ENCODE results near the gene PANK4.
"Not testable (repeated sequence)": the region's sequence is repeated elsewhere in the genome, so short reads cannot be mapped to it uniquely, and the experiment has no call there.

The PANK4 gene
- 35.2 to 81.2 (median 45.0) reads per million in 9 experiments for total RNA-seq

DNA sequence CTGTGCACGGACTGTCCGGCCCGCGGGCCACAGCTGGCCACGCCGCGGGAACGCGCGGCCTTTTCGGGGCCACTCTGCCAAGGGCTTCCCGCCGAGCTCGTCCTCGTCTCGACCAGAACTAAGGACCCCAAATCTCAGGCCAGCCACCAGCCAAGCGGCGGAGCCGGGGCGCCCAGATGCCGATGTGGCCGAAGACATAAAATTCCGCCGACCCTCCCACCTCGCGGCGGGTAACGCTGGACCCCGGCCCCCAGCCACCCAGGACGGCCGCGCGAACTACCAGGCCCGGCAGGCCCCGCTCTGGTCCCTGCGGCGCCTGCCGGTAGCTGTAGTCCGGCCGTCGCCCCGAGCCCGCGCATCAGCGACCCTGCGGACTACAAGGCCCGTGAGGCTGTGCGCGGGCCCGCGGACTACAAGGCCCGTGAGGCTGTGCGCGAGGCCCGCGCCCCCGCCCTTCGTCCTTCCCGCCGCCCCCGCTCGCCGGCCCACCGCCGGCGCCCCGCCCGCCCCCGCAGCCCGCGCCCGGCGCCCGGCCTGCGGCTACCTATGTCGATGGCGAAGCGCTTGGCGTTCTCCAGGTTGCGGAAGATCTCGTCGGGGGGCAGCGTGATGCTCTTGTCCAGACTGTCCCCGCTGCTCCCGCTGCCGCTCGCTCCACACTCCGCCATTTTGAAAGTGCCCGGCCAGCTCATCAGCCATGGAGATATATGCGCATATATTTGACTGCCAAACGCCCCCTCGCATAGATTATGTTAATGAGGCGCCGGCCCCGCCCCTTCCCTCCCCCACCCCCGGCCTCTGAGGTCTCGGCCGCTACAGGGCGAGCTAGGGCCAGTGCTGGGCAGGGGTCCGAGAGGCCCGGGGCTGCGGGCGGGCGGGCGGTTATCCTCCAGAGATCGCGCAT, at the start of gene PANK4:
Gene PANK4 (minus strand): TSS at position 677 of the 904 bp plus-strand sequence. CDS start 9 bp downstream, at position 668.
- no peaks in the 10 kb centered on the region for H3K9me3 Mint-ChIP-seq
- peaks cover 4 to 22% of the 10 kb centered on the region in 2 donors for H3K27me3 Mint-ChIP-seq
- peak within 1 kb of the TSS; percentile 85 to 94 for H3K27ac Mint-ChIP-seq
- peak; percentile 87 for ATAC-seq (replicated peaks)
- peak within 1 kb of the TSS; percentile 92 to 93 for H3K4me3 Mint-ChIP-seq
- DNase-seq = peak; percentile 83 to 84 (median 84)
- H3K4me1 Mint-ChIP-seq (ENCODE audit: low read depth in 2 of 2) = peaks cover 33 to 34% of the 10 kb centered on the region in 2 donors
- H3K36me3 Mint-ChIP-seq (ENCODE audit: insufficient read depth) = peaks cover 32% of the 10 kb centered on the region

- Mint-ChIP-seq H3K36me3 (ENCODE audit: insufficient read depth) (peaks cover 21% of the 10 kb centered on the region), H3K4me1 (ENCODE audit: low read depth in 2 of 2) (peaks cover 14 to 19% of the 10 kb centered on the region in 2 donors), H3K4me3 (no peak overlapping the region), H3K9me3 (peaks cover 4 to 17% of the 10 kb centered on the region in 2 donors), H3K27ac (no peak overlapping the region), H3K27me3 (no peaks in the 10 kb centered on the region)
- ATAC-seq (replicated peaks) = no peak
- no peak for DNase-seq
Observed at GRCh38 chr1:2574350-2574749, 48.0 kb upstream of the PANK4 start.

GRCh38 chr1:2573250-2573920, 47.0 kb upstream of the PANK4 start:
- H3K36me3 Mint-ChIP-seq (ENCODE audit: insufficient read depth) = peaks cover 18% of the 10 kb centered on the region
- DNase-seq (no peak), ATAC-seq (replicated peaks) (no peak)
- peaks cover 4 to 17% of the 10 kb centered on the region in 2 donors for H3K9me3 Mint-ChIP-seq
- H3K4me3 Mint-ChIP-seq = no peak overlapping the region
- H3K27me3 Mint-ChIP-seq = no peaks in the 10 kb centered on the region
- no peak overlapping the region for H3K27ac Mint-ChIP-seq
- H3K4me1 Mint-ChIP-seq (ENCODE audit: low read depth in 2 of 2) = peaks cover 8 to 11% of the 10 kb centered on the region in 2 donors

DNA sequence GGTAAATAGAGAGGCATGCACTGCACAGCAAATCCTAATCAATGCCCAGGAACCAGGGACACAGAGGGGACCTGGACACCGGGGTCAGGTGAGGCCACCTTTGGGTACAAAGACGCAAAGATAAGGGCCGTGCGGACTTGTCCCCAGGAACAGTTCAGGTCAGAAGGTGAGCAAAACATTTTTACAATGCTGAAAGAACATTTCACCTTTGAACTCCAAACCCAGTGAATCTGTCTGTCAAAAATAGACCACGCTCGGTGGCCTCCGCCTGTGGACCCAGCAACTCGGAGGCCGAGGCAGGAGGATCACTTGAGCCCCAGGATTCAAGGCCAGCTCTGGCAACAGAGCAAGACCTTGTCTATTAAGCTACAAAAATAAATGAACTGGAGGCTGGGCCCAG, 45.0 kb upstream of the PANK4 start:
- Mint-ChIP-seq H3K9me3 (peaks cover 4 to 17% of the 10 kb centered on the region in 2 donors), H3K36me3 (ENCODE audit: insufficient read depth) (no peaks in the 10 kb centered on the region), H3K4me1 (ENCODE audit: low read depth in 2 of 2) (no peaks in the 10 kb centered on the region), H3K27ac (no peak overlapping the region), H3K27me3 (no peaks in the 10 kb centered on the region), H3K4me3 (no peak overlapping the region)
- DNase-seq = no peak
- ATAC-seq (replicated peaks) = no peak

DNA sequence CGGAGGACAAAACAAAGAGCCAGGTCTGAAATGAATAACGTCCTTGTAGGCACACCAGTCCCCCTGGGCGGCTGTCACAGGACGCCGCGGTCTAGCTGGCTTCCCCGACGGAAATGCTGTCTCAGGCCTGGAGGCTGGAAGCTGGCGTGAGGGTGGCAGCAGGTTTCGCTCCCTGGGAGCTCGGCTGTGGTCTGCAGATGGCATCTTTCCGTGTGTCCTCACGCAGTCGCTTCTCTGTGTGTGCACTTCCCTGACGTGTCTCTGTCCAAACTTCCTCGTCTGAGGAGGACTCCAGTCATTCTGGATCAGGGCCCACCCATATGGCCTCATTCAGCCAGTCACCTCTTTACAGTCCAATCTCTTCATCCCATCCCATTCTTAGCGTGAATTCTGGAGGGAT, 43.9 kb upstream of the PANK4 start:
- Mint-ChIP-seq H3K36me3 (ENCODE audit: insufficient read depth) (no peaks in the 10 kb centered on the region), H3K9me3 (peaks cover 4 to 17% of the 10 kb centered on the region in 2 donors), H3K27ac (no peak overlapping the region), H3K4me1 (ENCODE audit: low read depth in 2 of 2) (no peaks in the 10 kb centered on the region), H3K4me3 (no peak overlapping the region), H3K27me3 (no peaks in the 10 kb centered on the region)
- ATAC-seq (replicated peaks) (no peak), DNase-seq (no peak)

DNA sequence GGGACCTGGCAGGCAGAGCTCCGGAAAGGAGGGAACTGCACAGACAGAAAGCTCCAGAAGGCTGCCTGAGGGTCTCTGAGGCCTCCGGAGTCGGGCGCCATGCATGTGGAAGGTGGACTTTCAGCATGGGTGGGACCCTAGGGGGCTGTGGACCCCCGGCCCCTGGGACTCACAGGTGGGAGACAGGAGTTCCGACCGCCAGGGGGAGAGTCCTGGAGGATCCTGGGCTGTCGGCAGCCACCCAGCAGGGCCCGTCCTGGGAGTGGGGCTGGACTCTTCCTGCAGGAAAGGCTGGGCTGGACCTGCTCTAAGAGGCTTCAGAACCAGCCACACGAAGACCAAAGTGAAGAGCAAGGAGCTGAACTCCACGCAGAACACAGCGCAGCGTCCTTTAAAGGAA, 43.3 kb upstream of the PANK4 start:
- H3K4me3 Mint-ChIP-seq; H3K27ac Mint-ChIP-seq; ATAC-seq (replicated peaks); H3K4me1 Mint-ChIP-seq (ENCODE audit: low read depth in 2 of 2); H3K36me3 Mint-ChIP-seq (ENCODE audit: insufficient read depth); DNase-seq; H3K27me3 Mint-ChIP-seq: not testable (repeated sequence)
- H3K9me3 Mint-ChIP-seq = peaks cover 4 to 17% of the 10 kb centered on the region in 2 donors

DNA sequence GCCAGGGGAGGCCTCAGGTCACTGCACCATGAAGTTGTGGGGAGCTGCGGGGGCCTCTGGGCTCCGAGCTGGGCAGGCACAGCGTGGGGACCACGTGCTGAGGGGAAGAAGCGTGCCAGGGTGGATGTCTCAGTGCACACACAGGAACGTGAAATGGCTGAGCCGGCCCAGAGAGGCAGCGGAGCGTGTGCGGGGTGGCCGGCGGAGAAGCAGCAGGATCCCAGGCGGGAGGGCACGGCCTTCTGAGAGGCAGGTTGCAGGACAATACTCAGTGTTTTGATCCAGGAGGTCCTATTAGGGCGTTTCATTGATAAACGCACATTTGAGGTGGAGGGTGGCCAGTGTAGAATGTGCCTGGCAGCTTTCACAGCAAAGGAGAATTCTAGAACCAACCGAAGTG, 42.7 kb upstream of the PANK4 start:
- Mint-ChIP-seq H3K27ac (peak overlapping the region in 1 of 2 donors; percentile 49), H3K9me3 (peaks cover 4 to 16% of the 10 kb centered on the region in 2 donors), H3K27me3 (no peaks in the 10 kb centered on the region), H3K4me3 (no peak overlapping the region), H3K4me1 (ENCODE audit: low read depth in 2 of 2) (no peaks in the 10 kb centered on the region), H3K36me3 (ENCODE audit: insufficient read depth) (no peaks in the 10 kb centered on the region)
- DNase-seq = no peak
- no peak for ATAC-seq (replicated peaks)

- not testable (repeated sequence) for H3K9me3 Mint-ChIP-seq; DNase-seq; ATAC-seq (replicated peaks); H3K27me3 Mint-ChIP-seq; H3K4me3 Mint-ChIP-seq; H3K4me1 Mint-ChIP-seq (ENCODE audit: low read depth in 2 of 2); H3K36me3 Mint-ChIP-seq (ENCODE audit: insufficient read depth); H3K27ac Mint-ChIP-seq
Observed at GRCh38 chr1:2568187-2568816, 41.9 kb upstream of the PANK4 start.

- H3K36me3 Mint-ChIP-seq (ENCODE audit: insufficient read depth) = no peaks in the 10 kb centered on the region
- H3K4me3 Mint-ChIP-seq = no peak overlapping the region
- DNase-seq (no peak), ATAC-seq (replicated peaks) (no peak)
- no peaks in the 10 kb centered on the region for H3K27me3 Mint-ChIP-seq
- no peaks in the 10 kb centered on the region for H3K9me3 Mint-ChIP-seq
- H3K27ac Mint-ChIP-seq = no peak overlapping the region
- no peaks in the 10 kb centered on the region for H3K4me1 Mint-ChIP-seq (ENCODE audit: low read depth in 2 of 2)
Observed at GRCh38 chr1:2567083-2567679, 40.8 kb upstream of the PANK4 start.

- DNase-seq (no peak), ATAC-seq (replicated peaks) (no peak)
- Mint-ChIP-seq H3K27ac (peak overlapping the region in 1 of 2 donors; percentile 41), H3K36me3 (ENCODE audit: insufficient read depth) (no peaks in the 10 kb centered on the region), H3K4me3 (no peak overlapping the region), H3K4me1 (ENCODE audit: low read depth in 2 of 2) (peaks cover 3% of the 10 kb centered on the region in 2 donors), H3K9me3 (no peaks in the 10 kb centered on the region), H3K27me3 (no peaks in the 10 kb centered on the region)
Observed at GRCh38 chr1:2566101-2567045, 40.0 kb upstream of the PANK4 start.

DNA sequence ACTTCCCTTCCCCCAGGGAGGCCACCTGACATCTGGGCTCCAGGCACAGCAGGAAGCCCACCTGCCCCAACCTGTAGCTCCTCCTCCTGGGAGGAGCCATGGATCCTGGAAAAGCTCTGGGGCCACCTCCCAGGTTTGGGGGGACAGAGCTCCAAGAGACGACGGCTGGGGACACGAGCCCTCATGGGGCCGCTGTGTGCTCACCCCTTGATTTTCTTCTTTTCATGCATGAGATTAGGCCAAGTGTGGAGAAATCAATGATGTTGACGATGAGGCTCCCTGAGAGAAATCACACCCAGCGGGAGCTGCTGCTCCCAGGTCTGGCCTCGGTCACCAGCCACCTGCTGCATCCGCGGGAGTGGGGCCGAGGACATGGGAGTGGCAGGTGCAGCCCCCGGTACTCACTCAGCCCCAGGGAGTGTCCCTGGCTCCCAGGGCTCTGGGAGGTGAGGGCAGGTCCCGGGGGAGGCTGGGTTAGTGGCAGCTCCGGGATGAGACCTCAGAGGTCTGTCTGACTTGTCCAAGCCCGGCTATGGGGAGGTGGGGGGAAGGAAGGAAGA, 38.5 kb upstream of the PANK4 start:
- peaks cover 3% of the 10 kb centered on the region for H3K36me3 Mint-ChIP-seq (ENCODE audit: insufficient read depth)
- peak overlapping the region; percentile 54 to 82 for H3K27ac Mint-ChIP-seq
- H3K27me3 Mint-ChIP-seq = no peaks in the 10 kb centered on the region
- peaks cover 6 to 8% of the 10 kb centered on the region in 2 donors for H3K4me1 Mint-ChIP-seq (ENCODE audit: low read depth in 2 of 2)
- no peaks in the 10 kb centered on the region for H3K9me3 Mint-ChIP-seq
- DNase-seq (no peak), ATAC-seq (replicated peaks) (no peak)
- H3K4me3 Mint-ChIP-seq = no peak overlapping the region
